GM12801 (cell line): ENCODE results near the gene GRHL3.

Experiments
- CTCF ChIP-seq: IDR thresholded peaks from one replicate; pipeline ENCODE4 v1.5.1; 2011; ENCODE audit warnings: control low read depth; ENCODE audit not compliant: insufficient read length; ENCODE audit errors: extremely low read depth

Gene GRHL3

GRCh38 chr1:24361811-24362210 lies 42.7 kb downstream of the GRHL3 start:
- TF ChIP-seq CTCF = no peak

- TF ChIP-seq CTCF = no peak
Observed at GRCh38 chr1:24362396-24362795, 43.2 kb downstream of the GRHL3 start.

- TF ChIP-seq CTCF = no peak
Observed at GRCh38 chr1:24362982-24363614, 43.9 kb downstream of the GRHL3 start.

GRCh38 chr1:24363994-24364393 lies 44.8 kb downstream of the GRHL3 start:
- TF ChIP-seq CTCF = no peak

GRCh38 chr1:24364605-24364974 lies 45.4 kb downstream of the GRHL3 start:
- no peak for TF ChIP-seq CTCF

GRCh38 chr1:24364975-24365678 lies 46.0 kb downstream of the GRHL3 start:
- no peak for TF ChIP-seq CTCF

- TF ChIP-seq CTCF = no peak
Observed at GRCh38 chr1:24366707-24367106, 47.5 kb downstream of the GRHL3 start.
